Pancreas (tissue), 10 donors: Measurements from ENCODE around the gene U2AF2. TPM values are rescaled to one million over a fixed set of nuclear protein-coding genes. Genes with fewer than 3 reads are reported as not detected.
A peak's percentile ranks its signal among the peaks of the same experiment; 100 is the strongest.

Experiments used
- ATAC-seq, 4 donors: fragments of 200-7000 bp; cut with Tn5 transposase; one replicate each; pipeline versions ENCODE4 v1.8.0 to v1.9.1; 2020; ENCODE audit warnings: mild to moderate bottlenecking in 4 of 4, moderate library complexity in 4 of 4
- DNase-seq, 6 donors: peaks; one replicate each; pipeline ENCODE4 v3.0.0-alpha.2; 2020
- FAIRE-seq: peaks from 2 replicates; lab custom pipeline; 2012; peaks lifted over from hg19 to GRCh38; lab: Jason Lieb, UNC
- H3K27ac ChIP-seq, 4 donors: fragments of 200-600 bp; sonication (generic); 1 replicate in 3 of 4; 2 replicates in 1 of 4; pipeline versions ENCODE4 v1.5.0 to v1.8.0; 2020
- H3K27me3 ChIP-seq, 4 donors: fragments of 200-600 bp; one replicate each; pipeline ENCODE4 v1.8.0; 2021
- H3K36me3 ChIP-seq, 3 donors: fragments of 200-600 bp; sonication (generic) in 1 of 3; one replicate each; pipeline versions ENCODE4 v1.5.0 to v1.8.0; 2020 to 2021
- H3K4me1 ChIP-seq, 3 donors: fragments of 200-600 bp; one replicate each; pipeline ENCODE4 v1.8.0; 2021
- H3K4me3 ChIP-seq, 4 donors: fragments of 200-600 bp; sonication (generic) in 2 of 4; one replicate each; pipeline versions ENCODE4 v1.5.0 to v1.8.0; 2020 to 2021
- H3K9me3 ChIP-seq, 4 donors: fragments of 200-600 bp; one replicate each; pipeline ENCODE4 v1.8.0; 2021
- WGBS, 2 donors: extraction: QIAGEN DNeasy Blood & Tissue Kit; methylation state at CpG; one replicate each; pipeline ENCODE4 v1.1.7; 2013; 5-methylcytosine and 5-hydroxymethylcytosine counted together
- intact Hi-C, 3 donors: fragments of 100-400 bp; cut with DNase I; formaldehyde crosslinking; loops; one replicate each; pipeline versions ENCODE4 v1.11.1 to v1.14.2; 2022
- polyA plus RNA-seq, 2 donors: library from polyadenylated mRNA; stranded (reverse); fragments of 200-250 nt; gene quantifications; one replicate each; pipeline ENCODE4 v1.2.3, GENCODE V29; 2013
- total RNA-seq, 6 donors: library from RNA; stranded (reverse); fragmentation: NEBNext Ultra II Directional in 4 of 6; extraction: Animal tissue kit (Norgen Biotek cat#: 25700) in 4 of 6; gene quantifications; one replicate each; pipeline versions ENCODE4 v1.2.1 to v1.2.4, GENCODE V29; 2021 to 2023
- TF ChIP-seq, protein P1 (sequence below), 4 donors: fragments of 200-600 bp; sonication (generic) in 3 of 4; IDR thresholded peaks; one replicate each; pipeline versions ENCODE4 v1.5.0 to v1.8.0; 2021; ENCODE audit warnings: antibody characterized with exemption in 4 of 4
- donor health status: healthy with polysubstance abuse.
- donor health status: DM: no; HTN: no; CAD: no; lungs with moderate emphysema.
- donor health status: DM: no; HTN: no; CAD: no.
- donor health status: control.
- donor health status: control.
- donor health status: Bipolar disorder and iron deficiency.
- donor health status: DM: yes; HTN: yes; CAD: no.
- donor health status: DM: no; HTN: no; CAD: no.
- donor health status: DM: no; HTN: no; CAD: no.
- donor health status: DM: yes; HTN: yes; CAD: no.

U2AF2 gene
- total and polyA plus RNA-seq, 8 donors: 38.4 to 113 (median 62.4) TPM

DNA sequence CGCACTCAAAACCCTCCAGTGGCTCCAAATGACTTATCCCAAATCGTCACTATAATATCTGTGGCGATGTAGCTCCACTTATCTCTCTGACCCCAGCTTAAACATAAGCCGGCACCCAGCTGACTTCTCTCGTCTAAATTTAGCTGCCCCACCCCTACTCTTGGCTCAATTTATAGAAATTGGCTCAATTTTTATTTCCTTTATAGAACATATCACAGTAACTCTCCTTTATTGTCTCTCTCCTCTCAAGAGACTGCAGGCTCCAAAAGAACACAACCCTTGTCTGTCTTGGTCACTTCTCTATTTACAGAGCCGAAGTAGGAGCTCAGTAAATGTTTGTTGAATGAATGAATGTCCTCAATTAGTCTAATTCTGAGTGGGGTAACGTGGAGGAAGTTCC lies 31.3 kb upstream of the U2AF2 start:
- no peak for FAIRE-seq
- peaks cover 0 to 6% (median 0%) of the 10 kb centered on the region in 3 donors for H3K36me3 ChIP-seq
- H3K27me3 ChIP-seq: no peaks in the 10 kb centered on the region
- no peak for ATAC-seq
- intact Hi-C loops: no loop called here
- TF ChIP-seq, protein P1, sequence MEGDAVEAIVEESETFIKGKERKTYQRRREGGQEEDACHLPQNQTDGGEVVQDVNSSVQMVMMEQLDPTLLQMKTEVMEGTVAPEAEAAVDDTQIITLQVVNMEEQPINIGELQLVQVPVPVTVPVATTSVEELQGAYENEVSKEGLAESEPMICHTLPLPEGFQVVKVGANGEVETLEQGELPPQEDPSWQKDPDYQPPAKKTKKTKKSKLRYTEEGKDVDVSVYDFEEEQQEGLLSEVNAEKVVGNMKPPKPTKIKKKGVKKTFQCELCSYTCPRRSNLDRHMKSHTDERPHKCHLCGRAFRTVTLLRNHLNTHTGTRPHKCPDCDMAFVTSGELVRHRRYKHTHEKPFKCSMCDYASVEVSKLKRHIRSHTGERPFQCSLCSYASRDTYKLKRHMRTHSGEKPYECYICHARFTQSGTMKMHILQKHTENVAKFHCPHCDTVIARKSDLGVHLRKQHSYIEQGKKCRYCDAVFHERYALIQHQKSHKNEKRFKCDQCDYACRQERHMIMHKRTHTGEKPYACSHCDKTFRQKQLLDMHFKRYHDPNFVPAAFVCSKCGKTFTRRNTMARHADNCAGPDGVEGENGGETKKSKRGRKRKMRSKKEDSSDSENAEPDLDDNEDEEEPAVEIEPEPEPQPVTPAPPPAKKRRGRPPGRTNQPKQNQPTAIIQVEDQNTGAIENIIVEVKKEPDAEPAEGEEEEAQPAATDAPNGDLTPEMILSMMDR (IDR thresholded peaks at IDR 0.05): no peak
- H3K27ac ChIP-seq: peak overlapping the region in 1 of 4 donors; percentile 8
- no peaks in the 10 kb centered on the region for H3K9me3 ChIP-seq
- no peak for DNase-seq
- H3K4me3 ChIP-seq: peak overlapping the region in 1 of 4 donors; percentile 40
- H3K4me1 ChIP-seq: peaks cover 0 to 6% (median 0%) of the 10 kb centered on the region in 3 donors
- WGBS, 2 donors: 42 to 47% methylated on average over 7 of the region's 7 CpGs

DNA sequence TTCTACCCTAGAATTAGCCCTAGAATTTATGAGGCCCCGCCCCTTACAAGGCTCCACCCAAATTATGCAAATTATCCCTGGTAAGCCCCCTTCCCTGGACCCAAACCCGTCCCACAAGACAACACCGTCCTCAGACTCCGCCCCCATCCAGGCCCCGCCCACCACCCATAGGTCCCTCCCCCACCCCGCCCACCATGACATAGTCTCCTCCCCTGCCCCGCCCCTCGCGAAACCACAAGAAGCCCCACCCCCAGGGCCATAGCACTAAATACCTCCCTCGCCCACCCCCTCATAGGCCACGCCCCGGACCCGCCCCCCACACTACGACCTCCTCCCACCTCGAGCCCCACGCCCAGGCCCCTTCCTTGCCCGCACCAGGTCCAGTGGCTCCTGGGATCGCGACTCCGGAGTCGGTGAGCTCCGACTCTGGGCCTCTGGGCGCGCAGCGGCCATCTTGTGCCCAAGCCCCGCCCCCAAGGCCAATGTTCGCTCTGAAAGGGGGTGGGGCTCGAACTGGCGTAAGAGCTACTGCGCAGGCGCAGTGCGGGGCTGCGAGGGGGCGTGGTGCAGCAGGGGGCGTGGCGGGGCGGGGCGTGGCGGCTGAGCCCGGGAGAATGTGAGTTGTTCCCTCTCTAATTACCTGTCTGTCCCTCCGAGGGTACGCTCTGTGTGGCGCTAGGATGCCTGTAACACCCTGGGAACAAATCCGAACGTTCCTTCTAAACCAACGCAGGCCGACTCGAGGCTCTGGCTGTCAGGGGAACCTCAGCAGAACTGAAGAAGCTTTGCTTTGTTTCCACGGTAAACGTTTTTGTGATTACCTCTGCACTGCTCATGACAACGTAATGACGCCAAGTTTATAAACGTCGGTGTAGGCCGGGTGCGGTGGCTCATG lies 30.5 kb upstream of the U2AF2 start, which contains the start of gene ZNF784:
ZNF784 (minus strand) TSS at position 458 of the 895 bp plus-strand sequence; CDS start at position 453, 5 bp downstream.
- 0 to 1% methylated on average over 55 to 56 of the region's 56 CpGs for WGBS, 2 donors
- DNase-seq (peak; percentile 86 to 100 (median 96)), FAIRE-seq (no peak), ATAC-seq (peak; percentile 93 to 98 (median 95))
- TF ChIP-seq, protein P1 (IDR thresholded peaks at IDR 0.05): no peak
- Histone ChIP-seq H3K4me3 (peak within 1 kb of the TSS in 3 of 4 donors; percentile 33 to 43 (median 40)), H3K36me3 (peaks cover 0 to 6% (median 0%) of the 10 kb centered on the region in 3 donors), H3K27ac (peak within 1 kb of the TSS; percentile 79 to 94 (median 88)), H3K27me3 (no peaks in the 10 kb centered on the region), H3K4me1 (peaks cover 0 to 6% (median 0%) of the 10 kb centered on the region in 3 donors), H3K9me3 (no peaks in the 10 kb centered on the region)
- intact Hi-C loops: no loop called here

DNA sequence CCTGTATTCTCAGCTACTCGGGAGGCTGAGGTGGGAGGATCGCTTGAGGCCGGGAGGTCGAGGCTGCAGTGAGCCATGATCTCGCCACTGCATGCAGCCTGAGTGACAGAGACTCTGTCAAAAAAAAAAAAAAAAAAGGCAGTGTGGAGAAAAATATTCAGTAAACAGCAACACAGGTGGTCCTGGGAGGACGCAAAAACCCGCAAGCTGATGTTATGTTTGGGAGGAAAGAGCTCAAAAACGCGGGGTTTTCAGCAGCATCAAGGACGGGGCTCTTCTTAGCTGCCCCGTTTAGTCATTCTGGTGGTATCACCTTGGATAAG lies 29.9 kb upstream of the U2AF2 start:
- Histone ChIP-seq H3K36me3 (peaks cover 0 to 6% (median 0%) of the 10 kb centered on the region in 3 donors), H3K9me3 (no peaks in the 10 kb centered on the region), H3K27me3 (no peaks in the 10 kb centered on the region), H3K27ac (peak overlapping the region in 1 of 4 donors; percentile 94), H3K4me1 (peaks cover 0 to 6% (median 0%) of the 10 kb centered on the region in 3 donors), H3K4me3 (peak overlapping the region in 2 of 4 donors; percentile 40 to 43)
- ATAC-seq (no peak), FAIRE-seq (no peak), DNase-seq (no peak)
- TF ChIP-seq, protein P1 (IDR thresholded peaks at IDR 0.05): no peak
- intact Hi-C loops: no loop called here
- WGBS, 2 donors: 34 to 40% methylated on average over 11 of the region's 11 CpGs

DNA sequence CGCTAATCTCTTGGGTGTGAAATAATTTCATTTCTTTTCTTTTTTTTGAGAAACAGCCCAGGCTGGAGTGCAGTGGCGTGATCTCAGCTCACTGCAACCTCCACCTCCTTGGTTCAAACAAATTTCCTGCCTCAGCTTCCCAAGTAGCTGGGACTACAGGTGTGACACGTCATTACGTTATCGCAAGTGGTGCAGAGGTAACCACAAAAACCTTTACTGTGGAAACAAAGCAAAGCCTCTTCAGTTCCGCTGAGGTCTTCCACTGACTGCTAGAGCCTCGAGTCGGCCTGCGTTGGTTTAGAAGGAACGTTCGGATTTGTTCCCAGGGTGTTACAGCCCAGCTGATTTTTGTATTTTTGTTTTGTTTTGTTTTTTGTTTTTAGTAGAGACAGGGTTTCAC lies 28.5 kb upstream of the U2AF2 start:
- intact Hi-C loops: no loop called here
- H3K27me3 ChIP-seq: no peaks in the 10 kb centered on the region
- ATAC-seq (no peak), FAIRE-seq (no peak), DNase-seq (no peak)
- peaks cover 0 to 6% (median 0%) of the 10 kb centered on the region in 3 donors for H3K36me3 ChIP-seq
- no peak overlapping the region for H3K27ac ChIP-seq
- TF ChIP-seq, protein P1 (IDR thresholded peaks at IDR 0.05): no peak
- H3K9me3 ChIP-seq: no peaks in the 10 kb centered on the region
- peaks cover 0 to 6% (median 0%) of the 10 kb centered on the region in 3 donors for H3K4me1 ChIP-seq
- WGBS, 2 donors: 84 to 90% methylated on average over 11 of the region's 11 CpGs
- H3K4me3 ChIP-seq: no peak overlapping the region
